Ascending aorta (tissue), 2 donors: Measurements from ENCODE around the gene USF2. TPM values are rescaled to one million over a fixed set of nuclear protein-coding genes. Genes with fewer than 3 reads are reported as not detected.

Experiments used
- DNase-seq, 2 donors: peaks; one replicate each; pipeline ENCODE4 v3.0.0-alpha.2; 2019; ENCODE audit warnings: low spot score in 2 of 2
- H3K27ac ChIP-seq, 2 donors: fragments of 200-600 bp; sonication (generic); one replicate each; pipeline ENCODE4 v1.5.1; 2016 to 2017; ENCODE audit warnings: mild to moderate bottlenecking in 1 of 2
- H3K27me3 ChIP-seq: fragments of 200-600 bp; sonication (generic); one replicate; pipeline ENCODE4 v1.5.1; 2017
- H3K36me3 ChIP-seq, 2 donors: fragments of 200-600 bp; sonication (generic); one replicate each; pipeline ENCODE4 v1.5.1; 2016
- H3K4me1 ChIP-seq, 2 donors: fragments of 200-600 bp; sonication (generic); one replicate each; pipeline ENCODE4 v1.5.1; 2016 to 2017; ENCODE audit warnings: mild to moderate bottlenecking in 1 of 2
- H3K4me3 ChIP-seq, 2 donors: fragments of 200-600 bp; sonication (generic); one replicate each; pipeline ENCODE4 v1.5.1; 2016 to 2017; ENCODE audit warnings: mild to moderate bottlenecking in 1 of 2
- H3K9me3 ChIP-seq, 2 donors: fragments of 200-600 bp; sonication (generic); one replicate each; pipeline ENCODE4 v1.5.1; 2016
- CTCF ChIP-seq, 3 experiments: fragments of 200-600 bp in 2 of 3; fragments of 450-650 bp in 1 of 3; sonication (generic) in 2 of 3; IDR thresholded peaks; one replicate each; pipeline ENCODE4 v1.5.1; 2016 to 2019; ENCODE audit warnings: antibody characterized with exemption in 3 of 3, mild to moderate bottlenecking in 1 of 3, moderate library complexity in 1 of 3
- intact Hi-C: fragments of 100-400 bp; cut with DNase I; formaldehyde crosslinking; loops from one replicate; pipeline ENCODE4 v1.15.1; 2023
- total RNA-seq: library from RNA; depleted of rRNA; stranded (reverse); fragments of >200 nt; gene quantifications from one replicate; pipeline ENCODE4 v1.1.0, GENCODE V29; 2016

Gene USF2
- total RNA-seq, 1 donor from 2014 or later = 116 TPM

DNA sequence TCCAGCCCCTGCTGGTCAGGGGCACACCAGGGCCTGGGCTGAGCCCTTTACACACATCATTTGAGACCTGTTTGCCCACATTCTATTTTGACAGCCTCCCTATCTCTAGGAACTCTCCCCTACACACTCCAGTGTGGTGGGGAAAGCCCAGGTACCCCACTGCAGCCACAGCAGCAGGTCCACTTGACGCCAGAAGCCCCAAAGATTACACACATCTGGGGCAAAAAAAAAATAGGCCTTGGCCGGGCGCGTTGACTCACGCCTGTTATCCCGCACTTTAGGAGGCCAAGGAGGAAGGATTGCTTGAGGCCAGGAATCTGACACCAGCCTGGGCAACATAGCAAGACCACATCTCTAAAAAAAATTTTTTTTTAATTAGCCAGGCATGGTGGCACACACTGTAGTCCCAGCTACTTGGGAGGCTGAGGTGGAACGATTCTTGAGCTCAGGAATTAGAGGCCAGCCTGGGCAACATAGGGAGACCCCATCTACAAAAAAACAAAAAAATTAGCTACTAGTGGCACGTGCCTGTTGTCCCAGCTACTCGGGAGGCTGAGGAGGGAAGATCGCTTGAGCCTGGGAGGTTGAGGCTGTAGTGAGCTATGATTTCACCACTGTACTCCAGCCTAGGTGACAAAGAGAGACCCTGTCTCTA is 42.2 kb downstream of the USF2 start:
- intact Hi-C loops = no loop called here
- no peak for TF ChIP-seq CTCF (IDR thresholded peaks at IDR 0.05)
- H3K36me3 ChIP-seq = no peaks in the 10 kb centered on the region
- no peaks in the 10 kb centered on the region for H3K4me1 ChIP-seq
- no peaks in the 10 kb centered on the region for H3K27me3 ChIP-seq
- no peak for DNase-seq
- H3K27ac ChIP-seq = no peak overlapping the region
- H3K4me3 ChIP-seq = no peak overlapping the region
- H3K9me3 ChIP-seq = no peaks in the 10 kb centered on the region

- Histone ChIP-seq H3K27ac (no peak overlapping the region), H3K4me3 (no peak overlapping the region)
- intact Hi-C loops = no loop called here
These were observed 43.3 kb downstream of the USF2 start for GRCh38 chr19:35311901-35312665.

DNA sequence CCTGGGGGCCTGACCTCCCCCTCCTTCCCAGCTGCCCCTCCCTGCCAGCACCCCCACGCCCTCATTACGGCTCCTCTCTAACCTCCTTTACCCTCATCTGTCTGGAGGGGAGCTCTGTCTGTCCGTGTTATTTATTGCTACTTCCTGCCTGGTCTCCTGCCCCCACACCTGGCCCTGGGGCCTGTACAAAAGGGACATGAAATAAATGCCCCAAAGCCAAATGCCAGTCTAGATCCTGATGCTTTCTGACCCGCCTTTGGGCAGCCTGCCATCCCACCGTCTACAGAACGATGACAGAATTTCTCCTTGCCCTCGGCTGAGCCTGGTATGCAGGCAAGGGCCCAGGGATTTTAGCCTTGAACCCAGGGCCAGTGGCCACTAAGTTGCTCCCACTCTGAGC is 44.8 kb downstream of the USF2 start:
- Histone ChIP-seq H3K36me3 (no peaks in the 10 kb centered on the region), H3K27me3 (no peaks in the 10 kb centered on the region), H3K9me3 (no peaks in the 10 kb centered on the region), H3K27ac (no peak overlapping the region), H3K4me1 (no peaks in the 10 kb centered on the region), H3K4me3 (no peak overlapping the region)
- intact Hi-C loops = no loop called here
- no peak for DNase-seq
- no peak for TF ChIP-seq CTCF (IDR thresholded peaks at IDR 0.05)

More at GRCh38 chr19:35311901-35312665, 43.3 kb downstream of the USF2 start:
- Histone ChIP-seq H3K27me3 (no peaks in the 10 kb centered on the region), H3K36me3 (no peaks in the 10 kb centered on the region), H3K9me3 (no peaks in the 10 kb centered on the region), H3K4me1 (no peaks in the 10 kb centered on the region)
- no peak for DNase-seq
- TF ChIP-seq CTCF (IDR thresholded peaks at IDR 0.05) = no peak

DNA sequence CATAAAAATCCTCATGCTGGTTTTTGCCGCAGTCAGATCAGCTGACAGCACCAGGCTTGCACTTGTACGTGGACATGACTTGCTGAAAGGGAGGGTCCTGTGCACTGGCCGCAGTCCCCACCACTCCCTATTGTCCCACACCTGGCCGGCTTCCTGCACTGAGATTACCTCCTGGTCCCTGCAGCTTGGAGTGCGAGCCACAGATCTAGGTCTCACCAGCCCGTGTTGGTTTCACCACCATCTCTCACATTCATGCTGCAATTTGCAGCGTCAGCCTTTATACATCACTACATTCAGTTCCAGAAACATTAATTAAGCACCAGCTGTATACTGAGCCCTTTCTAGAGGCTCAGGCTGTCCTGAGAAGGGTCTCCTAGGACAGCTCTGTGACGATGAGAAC is 45.3 kb downstream of the USF2 start:
- DNase-seq = no peak
- no peaks in the 10 kb centered on the region for H3K9me3 ChIP-seq
- no peak overlapping the region for H3K27ac ChIP-seq
- no peak for TF ChIP-seq CTCF (IDR thresholded peaks at IDR 0.05)
- H3K27me3 ChIP-seq = no peaks in the 10 kb centered on the region
- no peaks in the 10 kb centered on the region for H3K36me3 ChIP-seq
- no peaks in the 10 kb centered on the region for H3K4me1 ChIP-seq
- intact Hi-C loops = no loop called here
- no peak overlapping the region for H3K4me3 ChIP-seq

DNA sequence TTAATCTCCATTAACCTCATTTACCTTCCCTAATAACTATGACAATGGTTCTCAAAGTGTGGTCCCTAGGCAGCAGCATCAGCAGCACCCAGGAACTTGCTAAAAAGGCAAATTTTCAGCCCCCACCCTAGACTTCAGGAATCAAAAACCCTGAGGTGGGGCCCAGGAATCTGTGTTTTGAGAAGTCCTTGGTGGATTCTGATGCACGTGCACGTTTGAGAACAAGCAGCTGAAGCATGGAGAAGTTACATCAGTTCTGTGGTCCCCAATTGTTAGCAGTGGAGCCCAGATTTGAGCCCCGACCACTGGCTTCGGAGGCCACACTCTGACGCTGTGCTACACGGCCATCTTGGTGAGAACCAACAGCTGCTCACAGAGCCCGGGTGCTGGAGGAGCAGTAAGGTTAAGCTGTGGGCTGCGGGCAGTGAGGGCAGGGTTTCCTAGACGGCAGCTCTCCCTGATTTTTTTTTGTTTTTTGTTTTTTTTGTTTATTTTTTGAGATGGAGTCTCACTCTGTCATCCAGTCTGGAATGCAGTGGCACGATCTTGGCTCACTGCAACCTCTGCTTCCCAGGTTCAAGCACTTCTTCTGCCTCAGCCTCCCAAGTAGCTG is 46.2 kb downstream of the USF2 start:
- Histone ChIP-seq H3K4me1 (no peaks in the 10 kb centered on the region), H3K9me3 (no peaks in the 10 kb centered on the region), H3K4me3 (no peak overlapping the region), H3K36me3 (no peaks in the 10 kb centered on the region), H3K27me3 (no peaks in the 10 kb centered on the region), H3K27ac (no peak overlapping the region)
- intact Hi-C loops = no loop called here
- DNase-seq = no peak
- no peak for TF ChIP-seq CTCF (IDR thresholded peaks at IDR 0.05)
